H9 (cell line): ENCODE measurements around the gene KIAA1958. TPM values are rescaled to one million over a fixed set of nuclear protein-coding genes. Genes with fewer than 3 reads are reported as not detected.

Experiments used
- DNase-seq: peaks from one replicate; pipeline ENCODE4 v3.0.0-alpha.2; 2017
- H2AFZ ChIP-seq: one replicate; pipeline ENCODE4 v1.6.1; 2013; ENCODE audit warnings: mild to moderate bottlenecking, low read length, control low read depth, moderate library complexity
- H2AK5ac ChIP-seq: 2 replicates; pipeline ENCODE4 v1.6.1; 2013; ENCODE audit warnings: low read length, control low read depth, mixed read lengths; ENCODE audit not compliant: insufficient read length
- H2BK120ac ChIP-seq: one replicate; pipeline ENCODE4 v1.6.1; 2013; ENCODE audit warnings: low read depth, mild to moderate bottlenecking, low read length, control low read depth, inconsistent platforms; ENCODE audit not compliant: poor library complexity, severe bottlenecking
- H2BK12ac ChIP-seq: 2 replicates; pipeline ENCODE4 v1.6.1; 2013; ENCODE audit warnings: low read length, control low read depth, mixed read lengths, low read depth; ENCODE audit not compliant: insufficient read length
- H2BK15ac ChIP-seq: 2 replicates; pipeline ENCODE4 v1.6.1; 2013; ENCODE audit warnings: low read depth, low read length, control low read depth
- H2BK20ac ChIP-seq: one replicate; pipeline ENCODE4 v1.6.1; 2013; ENCODE audit warnings: low read depth, mild to moderate bottlenecking, low read length, control low read depth, inconsistent platforms; ENCODE audit not compliant: poor library complexity, severe bottlenecking
- H2BK5ac ChIP-seq: 2 replicates; pipeline ENCODE4 v1.6.1; 2013; ENCODE audit warnings: low read length, control low read depth, mixed read lengths; ENCODE audit not compliant: insufficient read length
- H3K14ac ChIP-seq: 2 replicates; pipeline ENCODE4 v1.6.1; 2013; ENCODE audit warnings: low read length, control low read depth; ENCODE audit not compliant: insufficient read depth
- H3K18ac ChIP-seq: 2 replicates; pipeline ENCODE4 v1.6.1; 2013; ENCODE audit warnings: low read depth, mild to moderate bottlenecking, mixed read lengths, low read length, control low read depth; ENCODE audit not compliant: insufficient read length
- H3K23ac ChIP-seq: 2 replicates; pipeline ENCODE4 v1.6.1; 2013; ENCODE audit warnings: low read length, control low read depth, mixed read lengths, low read depth; ENCODE audit not compliant: insufficient read length
- H3K23me2 ChIP-seq: 2 replicates; pipeline ENCODE4 v1.6.1; 2013; ENCODE audit warnings: low read depth, mild to moderate bottlenecking, mixed read lengths, low read length, control low read depth; ENCODE audit not compliant: insufficient read length, poor library complexity, severe bottlenecking
- H3K27ac ChIP-seq: 2 replicates; pipeline ENCODE4 v1.5.1; 2013; ENCODE audit warnings: low read length, control low read depth, mixed read lengths, low read depth; ENCODE audit not compliant: insufficient read length
- H3K27me3 ChIP-seq: 2 replicates; pipeline ENCODE4 v1.6.1; 2013; ENCODE audit warnings: low read length, control low read depth, inconsistent platforms; ENCODE audit not compliant: insufficient read depth
- H3K4ac ChIP-seq: 2 replicates; pipeline ENCODE4 v1.6.1; 2013; ENCODE audit warnings: low read depth, mild to moderate bottlenecking, control low read depth, inconsistent platforms, low read length, moderate library complexity
- H3K4me1 ChIP-seq: 2 replicates; pipeline ENCODE4 v1.6.1; 2013; ENCODE audit warnings: low read length, control low read depth, inconsistent platforms; ENCODE audit not compliant: insufficient read depth
- H3K4me2 ChIP-seq: 2 replicates; pipeline ENCODE4 v1.6.1; 2013; ENCODE audit warnings: low read length, control low read depth, mixed read lengths; ENCODE audit not compliant: insufficient read length, insufficient read depth
- H3K56ac ChIP-seq: 2 replicates; pipeline ENCODE4 v1.6.1; 2013; ENCODE audit warnings: low read depth, mild to moderate bottlenecking, mixed read lengths, low read length, control low read depth; ENCODE audit not compliant: insufficient read length
- H3K79me1 ChIP-seq: 2 replicates; pipeline ENCODE4 v1.6.1; 2013; ENCODE audit warnings: low read depth, mild to moderate bottlenecking, moderate library complexity, low read length, control low read depth, inconsistent platforms; ENCODE audit not compliant: insufficient read depth, poor library complexity, severe bottlenecking
- H3K79me2 ChIP-seq: 2 replicates; pipeline ENCODE4 v1.6.1; 2013; ENCODE audit warnings: low read length, control low read depth, inconsistent platforms; ENCODE audit not compliant: insufficient read depth
- H3K9ac ChIP-seq: 2 replicates; pipeline ENCODE4 v1.6.1; 2013; ENCODE audit warnings: low read length, control low read depth, mixed read lengths; ENCODE audit not compliant: insufficient read length; ENCODE audit errors: extremely low read depth
- H3K9me3 ChIP-seq: one replicate; pipeline ENCODE4 v1.6.1; 2013; ENCODE audit warnings: low read depth, low read length, inconsistent platforms; ENCODE audit not compliant: control insufficient read depth
- H3T11ph ChIP-seq: one replicate; pipeline ENCODE4 v1.6.1; 2013; ENCODE audit warnings: mild to moderate bottlenecking, low read length, control low read depth, inconsistent platforms
- H4K20me1 ChIP-seq: one replicate; pipeline ENCODE4 v1.6.1; 2013; ENCODE audit not compliant: control insufficient read depth, insufficient read length, insufficient read depth
- H4K5ac ChIP-seq: 2 replicates; pipeline ENCODE4 v1.6.1; 2013; ENCODE audit warnings: low read depth, mild to moderate bottlenecking, mixed read lengths, low read length, control low read depth; ENCODE audit not compliant: insufficient read length
- H4K8ac ChIP-seq: replicated peaks from 2 replicates; pipeline ENCODE4 v1.6.1; 2013; ENCODE audit warnings: low read length, control low read depth, mixed read lengths, low read depth; ENCODE audit not compliant: insufficient read length
- H4K91ac ChIP-seq: 2 replicates; pipeline ENCODE4 v1.6.1; 2013; ENCODE audit warnings: low read depth, mild to moderate bottlenecking, moderate library complexity, mixed read lengths, low read length, control low read depth; ENCODE audit not compliant: insufficient read length
- H3K27ac Mint-ChIP-seq, 3 experiments: 2 replicates in 2 of 3; 3 replicates in 1 of 3; pipeline ENCODE4 v1.8.0; 2020 to 2021; ENCODE audit warnings: mixed read lengths in 3 of 3, mild to moderate bottlenecking in 1 of 3, moderate library complexity in 1 of 3
- H3K27me3 Mint-ChIP-seq: 2 replicates; pipeline ENCODE4 v1.8.0; 2021; ENCODE audit warnings: low read depth, mild to moderate bottlenecking, moderate library complexity, mixed read lengths
- H3K36me3 Mint-ChIP-seq, 3 experiments: 2 replicates in 2 of 3; 3 replicates in 1 of 3; pipeline ENCODE4 v1.8.0; 2020 to 2021; ENCODE audit warnings: low read depth in 3 of 3, mixed read lengths in 3 of 3; ENCODE audit not compliant: insufficient read depth in 1 of 3
- H3K4me1 Mint-ChIP-seq, 2 experiments: 2 replicates each; pipeline ENCODE4 v1.8.0; 2020; ENCODE audit warnings: mixed read lengths in 2 of 2
- H3K4me3 Mint-ChIP-seq, 2 experiments: 2 replicates in 1 of 2; 3 replicates in 1 of 2; pipeline ENCODE4 v1.8.0; 2020 to 2021; ENCODE audit warnings: mild to moderate bottlenecking in 2 of 2, mixed read lengths in 2 of 2, moderate library complexity in 1 of 2
- H3K9me3 Mint-ChIP-seq, 2 experiments: 2 replicates in 1 of 2; 3 replicates in 1 of 2; pipeline ENCODE4 v1.8.0; 2020; ENCODE audit warnings: mild to moderate bottlenecking in 2 of 2, mixed read lengths in 2 of 2, moderate library complexity in 1 of 2
- WGBS: extraction: QIAGEN DNeasy Blood & Tissue Kit; methylation state at CpG from one replicate; pipeline ENCODE4 v1.1.7; 2013; ENCODE audit warnings: missing lambda C conversion rate, low lambda C conversion rate, mixed read lengths; ENCODE audit not compliant: insufficient read length; ENCODE audit errors: extremely low coverage; 5-methylcytosine and 5-hydroxymethylcytosine counted together
- total RNA-seq: library from RNA; stranded (reverse); gene quantifications from 2 replicates; pipeline ENCODE4 v1.2.1, GENCODE V29; 2021
- TF ChIP-seq, protein P1 (sequence below): fragments of 200-600 bp; sonication (generic); conservative IDR thresholded peaks from 3 replicates; pipeline ENCODE4 v1.8.0; 2021; ENCODE audit warnings: antibody characterized with exemption, mild to moderate bottlenecking

KIAA1958 gene
- total RNA-seq, 1 experiment from 2014 or later: 34.0 TPM

GRCh38 chr9:112507001-112507680, 20.5 kb downstream of the KIAA1958 start:
- Histone ChIP-seq H3K23ac (no peak overlapping the region), H3K79me1 (peaks cover 6% of the 10 kb centered on the region), H3K18ac (no peak overlapping the region), H4K5ac (no peak overlapping the region), H4K8ac (no peak overlapping the region), H2BK120ac (no peak overlapping the region), H2AK5ac (no peak overlapping the region), H3K23me2 (no peaks in the 10 kb centered on the region), H3K27me3 (no peaks in the 10 kb centered on the region), H3K4me2 (no peak overlapping the region), H3K4me1 (no peaks in the 10 kb centered on the region; the same call in 1 of the 2 replicates), H2BK5ac (no peak overlapping the region), H3K56ac (no peak overlapping the region), H2BK15ac (no peak overlapping the region), H3K14ac (no peak overlapping the region), H4K91ac (no peak overlapping the region), H3K27ac (no peak overlapping the region), H3T11ph (no peak overlapping the region), H2AFZ (no peak overlapping the region), H3K4ac (no peak overlapping the region), H3K9ac (no peak overlapping the region), H2BK20ac (no peak overlapping the region), H3K9me3 (no peaks in the 10 kb centered on the region), H3K79me2 (peaks cover 20% of the 10 kb centered on the region; the same call in 1 of the 2 replicates), H2BK12ac (no peak overlapping the region), H4K20me1 (no peaks in the 10 kb centered on the region)
- peak overlapping the region in 1 of 3 experiments; percentile 34; a peak in 2 of 7 replicates for H3K27ac Mint-ChIP-seq
- no peaks in the 10 kb centered on the region; a peak in 1 of 5 replicates for H3K9me3 Mint-ChIP-seq
- no CpG with 5 or more reads among the region's 2 CpGs for WGBS
- TF ChIP-seq, protein P1, sequence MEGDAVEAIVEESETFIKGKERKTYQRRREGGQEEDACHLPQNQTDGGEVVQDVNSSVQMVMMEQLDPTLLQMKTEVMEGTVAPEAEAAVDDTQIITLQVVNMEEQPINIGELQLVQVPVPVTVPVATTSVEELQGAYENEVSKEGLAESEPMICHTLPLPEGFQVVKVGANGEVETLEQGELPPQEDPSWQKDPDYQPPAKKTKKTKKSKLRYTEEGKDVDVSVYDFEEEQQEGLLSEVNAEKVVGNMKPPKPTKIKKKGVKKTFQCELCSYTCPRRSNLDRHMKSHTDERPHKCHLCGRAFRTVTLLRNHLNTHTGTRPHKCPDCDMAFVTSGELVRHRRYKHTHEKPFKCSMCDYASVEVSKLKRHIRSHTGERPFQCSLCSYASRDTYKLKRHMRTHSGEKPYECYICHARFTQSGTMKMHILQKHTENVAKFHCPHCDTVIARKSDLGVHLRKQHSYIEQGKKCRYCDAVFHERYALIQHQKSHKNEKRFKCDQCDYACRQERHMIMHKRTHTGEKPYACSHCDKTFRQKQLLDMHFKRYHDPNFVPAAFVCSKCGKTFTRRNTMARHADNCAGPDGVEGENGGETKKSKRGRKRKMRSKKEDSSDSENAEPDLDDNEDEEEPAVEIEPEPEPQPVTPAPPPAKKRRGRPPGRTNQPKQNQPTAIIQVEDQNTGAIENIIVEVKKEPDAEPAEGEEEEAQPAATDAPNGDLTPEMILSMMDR: no peak
- no peaks in the 10 kb centered on the region for H3K36me3 Mint-ChIP-seq
- H3K27me3 Mint-ChIP-seq: no peaks in the 10 kb centered on the region
- DNase-seq: no peak
- H3K4me3 Mint-ChIP-seq: no peak overlapping the region
- H3K4me1 Mint-ChIP-seq: peaks cover 22 to 34% of the 10 kb centered on the region in 2 experiments
